Fibroblast of mammary gland (primary cell): ENCODE data around the gene ARVCF.
A peak's percentile ranks its signal among the peaks of the same experiment; 100 is the strongest.

ENCODE experiments used
- DNase-seq: peaks from one replicate; pipeline ENCODE4 v3.0.0-alpha.2; 2010; ENCODE audit warnings: low read depth
- H3K4me3 ChIP-seq: 2 replicates; pipeline ENCODE4 v1.5.1; 2011; ENCODE audit warnings: low read depth, mild to moderate bottlenecking, low read length, moderate library complexity; ENCODE audit not compliant: control insufficient read depth
- TF ChIP-seq, protein P1 (sequence below): conservative IDR thresholded peaks from 2 replicates; pipeline ENCODE4 v1.5.1; 2011; ENCODE audit warnings: low read depth, low read length, inconsistent platforms; ENCODE audit not compliant: control insufficient read depth, insufficient read depth

Gene ARVCF

DNA sequence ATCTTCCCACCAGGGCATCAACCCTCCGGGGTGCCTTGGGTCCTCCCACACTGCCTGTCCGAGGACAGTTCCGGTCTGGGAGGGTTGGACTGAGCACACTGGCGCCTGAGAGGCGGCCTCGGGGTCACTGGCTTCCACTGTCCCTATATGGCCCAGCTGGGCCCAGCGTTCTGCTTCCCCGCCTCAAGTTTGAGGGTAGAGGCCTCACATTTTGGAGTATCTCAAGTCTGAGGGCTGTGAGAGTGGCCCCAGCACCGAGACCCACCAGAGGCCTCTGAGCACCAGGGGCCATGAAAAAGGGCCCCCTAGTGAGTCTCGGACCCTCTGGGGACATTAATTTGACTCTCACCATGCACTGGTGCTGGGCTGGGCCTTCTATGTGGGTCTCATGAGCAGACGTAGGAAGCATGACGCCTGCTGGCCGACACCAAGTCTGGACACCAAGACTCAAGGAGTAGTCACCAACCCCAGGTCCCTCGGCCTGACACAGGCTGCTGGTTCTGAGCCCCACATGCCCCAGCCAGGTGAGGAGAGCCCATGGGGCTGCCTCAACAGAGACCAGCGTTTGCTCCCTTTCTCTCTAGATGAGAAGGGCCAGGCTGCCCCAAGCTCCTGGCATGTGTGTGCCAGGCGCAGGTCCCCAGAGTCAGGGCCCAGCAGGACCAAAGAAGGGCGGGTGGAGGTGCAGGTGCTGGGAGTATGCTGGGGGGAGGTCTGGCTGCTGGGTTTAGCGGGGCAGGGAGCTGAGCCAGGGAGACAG lies 27.5 kb downstream of the ARVCF start:
- no peak for DNase-seq
- H3K4me3 ChIP-seq = no peak overlapping the region
- TF ChIP-seq, protein P1, sequence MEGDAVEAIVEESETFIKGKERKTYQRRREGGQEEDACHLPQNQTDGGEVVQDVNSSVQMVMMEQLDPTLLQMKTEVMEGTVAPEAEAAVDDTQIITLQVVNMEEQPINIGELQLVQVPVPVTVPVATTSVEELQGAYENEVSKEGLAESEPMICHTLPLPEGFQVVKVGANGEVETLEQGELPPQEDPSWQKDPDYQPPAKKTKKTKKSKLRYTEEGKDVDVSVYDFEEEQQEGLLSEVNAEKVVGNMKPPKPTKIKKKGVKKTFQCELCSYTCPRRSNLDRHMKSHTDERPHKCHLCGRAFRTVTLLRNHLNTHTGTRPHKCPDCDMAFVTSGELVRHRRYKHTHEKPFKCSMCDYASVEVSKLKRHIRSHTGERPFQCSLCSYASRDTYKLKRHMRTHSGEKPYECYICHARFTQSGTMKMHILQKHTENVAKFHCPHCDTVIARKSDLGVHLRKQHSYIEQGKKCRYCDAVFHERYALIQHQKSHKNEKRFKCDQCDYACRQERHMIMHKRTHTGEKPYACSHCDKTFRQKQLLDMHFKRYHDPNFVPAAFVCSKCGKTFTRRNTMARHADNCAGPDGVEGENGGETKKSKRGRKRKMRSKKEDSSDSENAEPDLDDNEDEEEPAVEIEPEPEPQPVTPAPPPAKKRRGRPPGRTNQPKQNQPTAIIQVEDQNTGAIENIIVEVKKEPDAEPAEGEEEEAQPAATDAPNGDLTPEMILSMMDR = no peak

DNA sequence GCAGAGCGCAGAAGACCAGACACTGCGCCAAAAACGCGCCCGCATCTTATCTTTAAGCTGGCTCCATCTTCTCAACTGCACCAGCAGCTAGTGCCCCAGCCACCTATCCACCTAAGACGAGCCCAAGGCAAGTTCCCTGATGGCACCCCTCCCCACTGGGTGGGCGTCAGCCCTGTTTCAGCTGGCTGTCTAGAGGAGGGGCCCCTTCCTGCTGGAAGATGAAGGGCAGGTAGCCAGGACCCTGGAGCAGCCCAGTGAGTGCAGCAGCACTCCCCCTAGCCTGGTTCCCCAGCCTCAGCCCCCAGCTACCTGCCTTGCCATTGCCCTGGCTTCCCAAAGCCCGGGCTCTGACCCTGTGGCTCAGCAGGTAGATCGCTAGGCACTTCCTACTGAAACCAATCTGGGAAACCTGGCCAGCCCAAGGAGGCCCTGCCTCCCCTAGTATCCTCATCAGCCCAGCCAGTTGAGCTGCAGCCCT lies 28.3 kb downstream of the ARVCF start:
- TF ChIP-seq, protein P1 = no peak
- DNase-seq = no peak
- H3K4me3 ChIP-seq = no peak overlapping the region

DNA sequence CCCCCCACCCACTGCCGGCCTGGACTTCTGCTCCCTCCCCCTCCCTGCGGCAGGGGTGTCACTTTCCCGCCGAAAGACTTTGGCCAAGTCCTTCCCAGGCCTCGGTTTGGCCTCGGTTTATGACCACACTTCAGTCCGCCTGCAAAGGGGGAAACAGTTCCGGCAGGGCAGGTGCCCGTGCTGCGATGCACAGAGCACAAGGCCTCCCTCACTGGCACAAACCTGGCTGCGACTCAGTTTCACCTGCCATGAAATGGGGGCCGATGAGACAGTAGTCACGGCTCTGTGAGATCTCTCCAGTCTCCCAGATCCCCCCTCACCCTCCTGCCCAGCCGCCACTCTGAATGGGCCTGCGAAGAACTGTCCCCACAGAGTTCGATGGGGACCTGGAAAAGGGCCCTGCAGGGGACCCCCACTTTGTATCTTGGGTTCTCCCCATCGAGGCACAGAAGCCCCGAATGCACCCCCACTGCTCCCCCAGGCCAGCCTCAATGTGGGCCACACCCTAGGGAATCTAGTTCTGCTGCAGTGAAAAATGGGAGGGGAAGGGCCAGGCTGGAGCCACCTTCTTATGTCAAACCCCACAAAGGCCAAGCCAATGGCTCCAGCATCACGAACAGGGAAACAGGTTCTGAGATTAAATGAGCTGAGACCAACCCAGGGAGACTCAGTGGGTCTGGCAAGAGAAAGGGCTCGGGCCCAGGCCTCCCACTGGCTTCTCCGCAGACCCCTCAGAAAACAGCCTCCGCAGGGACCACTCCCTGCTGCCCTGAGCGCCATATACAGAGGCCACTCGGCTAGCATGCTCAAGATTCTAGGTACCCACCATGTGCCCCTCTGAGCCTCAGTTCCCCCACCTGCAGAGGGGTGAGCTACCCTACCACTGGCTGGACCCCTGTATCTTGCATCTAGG lies 29.0 kb downstream of the ARVCF start:
- TF ChIP-seq, protein P1 = no peak
- DNase-seq = no peak
- no peak overlapping the region for H3K4me3 ChIP-seq

DNA sequence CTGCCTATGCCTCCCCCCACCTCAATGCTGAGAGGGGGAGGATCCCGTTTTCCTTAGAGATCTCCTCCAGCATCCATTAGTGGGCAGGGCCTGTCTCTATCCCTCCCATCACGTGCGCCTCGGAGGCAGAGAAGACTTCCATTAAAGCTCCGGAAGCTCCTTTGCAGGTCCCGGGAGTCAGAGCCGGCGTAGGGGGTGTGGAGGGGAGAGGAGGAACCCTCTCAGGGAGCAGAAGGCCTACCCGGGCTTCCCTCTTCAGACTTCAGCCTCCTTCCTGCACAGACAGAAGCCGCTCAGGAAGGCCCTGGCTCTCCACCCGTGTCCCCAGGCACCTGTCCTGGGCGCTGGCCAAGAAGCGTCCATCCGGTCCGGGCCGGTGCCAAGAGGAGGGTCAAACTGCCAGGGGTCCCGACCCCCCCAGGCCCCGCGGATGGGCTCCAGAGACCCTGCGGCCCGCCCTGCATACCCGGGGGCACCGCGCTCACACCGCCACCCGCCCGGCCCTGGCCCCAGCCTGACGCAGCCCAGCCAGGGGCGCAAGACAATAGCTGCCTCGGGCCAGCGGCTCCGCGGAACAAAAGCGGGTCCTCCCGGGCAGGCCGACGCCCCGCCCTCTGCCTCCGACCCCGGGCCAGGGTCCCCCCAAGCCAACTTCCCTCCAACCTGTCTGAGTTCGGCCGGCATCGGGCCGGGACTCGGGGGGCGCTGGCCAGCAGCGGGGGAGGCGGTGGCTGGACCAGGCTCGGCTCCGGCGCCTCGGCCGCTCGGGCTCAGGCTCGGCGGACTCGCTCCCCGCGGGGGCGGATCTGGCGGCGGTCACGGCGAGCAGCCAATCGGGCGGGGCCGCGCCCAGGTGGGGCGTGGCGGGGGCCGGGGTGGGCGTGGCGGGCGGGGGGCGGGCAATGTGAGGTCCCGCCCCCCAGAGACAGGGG lies 29.9 kb downstream of the ARVCF start:
- TF ChIP-seq, protein P1 = no peak
- DNase-seq = peak; percentile 53
- H3K4me3 ChIP-seq = peak overlapping the region; percentile 45

DNA sequence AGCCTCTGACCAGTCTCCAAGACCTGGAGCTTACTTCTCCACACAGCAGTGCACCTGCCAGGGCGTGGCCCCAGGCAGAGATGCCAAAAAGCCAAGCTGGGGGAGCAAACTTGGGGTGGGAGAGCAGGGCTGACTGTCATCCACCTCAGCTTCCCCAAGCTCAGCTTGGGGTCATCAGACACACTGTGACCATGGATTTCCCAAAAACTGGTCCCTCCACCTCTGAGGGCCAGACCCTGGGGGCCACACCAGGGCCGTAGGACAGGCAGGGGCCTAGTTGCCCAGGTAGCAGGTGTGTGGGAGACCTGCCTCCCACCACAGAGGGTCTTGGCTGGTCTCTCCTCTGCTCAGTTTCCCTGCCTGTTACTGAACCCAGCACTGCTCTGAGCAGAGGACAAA lies 30.6 kb downstream of the ARVCF start:
- TF ChIP-seq, protein P1 = no peak
- DNase-seq = no peak

More for the DNA sequence above, 30.6 kb downstream of the ARVCF start:
- peak overlapping the region; percentile 45 for H3K4me3 ChIP-seq
